Epithelial cell of proximal tubule (primary cell): ENCODE measurements around the gene RAB34. TPM values are rescaled to one million over a fixed set of nuclear protein-coding genes. Genes with fewer than 3 reads are reported as not detected.
"Not testable (repeated sequence)": the region's sequence is repeated elsewhere in the genome, so short reads cannot be mapped to it uniquely, and the experiment has no call there.

Source experiments
- DNase-seq: peaks from one replicate; pipeline ENCODE4 v3.0.0-alpha.2; 2011; ENCODE audit warnings: low read depth
- H3K4me3 ChIP-seq: 2 replicates; pipeline ENCODE4 v1.5.1; 2011; ENCODE audit warnings: low read depth, mild to moderate bottlenecking, low read length
- total RNA-seq: library from RNA; depleted of rRNA; stranded (reverse); fragments of >200 nt; gene quantifications from 2 replicates; pipeline ENCODE4 v1.2.3, GENCODE V29; 2015
- TF ChIP-seq, protein P1 (sequence below): conservative IDR thresholded peaks from 2 replicates; pipeline ENCODE4 v1.5.1; 2012; ENCODE audit warnings: low read depth, mild to moderate bottlenecking, low read length

RAB34 gene
- total RNA-seq, 1 donor from 2014 or later, result 649 TPM

- TF ChIP-seq, protein P1, sequence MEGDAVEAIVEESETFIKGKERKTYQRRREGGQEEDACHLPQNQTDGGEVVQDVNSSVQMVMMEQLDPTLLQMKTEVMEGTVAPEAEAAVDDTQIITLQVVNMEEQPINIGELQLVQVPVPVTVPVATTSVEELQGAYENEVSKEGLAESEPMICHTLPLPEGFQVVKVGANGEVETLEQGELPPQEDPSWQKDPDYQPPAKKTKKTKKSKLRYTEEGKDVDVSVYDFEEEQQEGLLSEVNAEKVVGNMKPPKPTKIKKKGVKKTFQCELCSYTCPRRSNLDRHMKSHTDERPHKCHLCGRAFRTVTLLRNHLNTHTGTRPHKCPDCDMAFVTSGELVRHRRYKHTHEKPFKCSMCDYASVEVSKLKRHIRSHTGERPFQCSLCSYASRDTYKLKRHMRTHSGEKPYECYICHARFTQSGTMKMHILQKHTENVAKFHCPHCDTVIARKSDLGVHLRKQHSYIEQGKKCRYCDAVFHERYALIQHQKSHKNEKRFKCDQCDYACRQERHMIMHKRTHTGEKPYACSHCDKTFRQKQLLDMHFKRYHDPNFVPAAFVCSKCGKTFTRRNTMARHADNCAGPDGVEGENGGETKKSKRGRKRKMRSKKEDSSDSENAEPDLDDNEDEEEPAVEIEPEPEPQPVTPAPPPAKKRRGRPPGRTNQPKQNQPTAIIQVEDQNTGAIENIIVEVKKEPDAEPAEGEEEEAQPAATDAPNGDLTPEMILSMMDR, result no peak
- DNase-seq, result no peak
- H3K4me3 ChIP-seq, result peak within 1 kb of the TSS; percentile 67
Observed at GRCh38 chr17:28728364-28729200, 10.9 kb upstream of the RAB34 start, which contains the start of gene NEK8. NEK8 (plus strand) TSS chr17:28728788; CDS start chr17:28728814, 26 bp downstream.

DNA sequence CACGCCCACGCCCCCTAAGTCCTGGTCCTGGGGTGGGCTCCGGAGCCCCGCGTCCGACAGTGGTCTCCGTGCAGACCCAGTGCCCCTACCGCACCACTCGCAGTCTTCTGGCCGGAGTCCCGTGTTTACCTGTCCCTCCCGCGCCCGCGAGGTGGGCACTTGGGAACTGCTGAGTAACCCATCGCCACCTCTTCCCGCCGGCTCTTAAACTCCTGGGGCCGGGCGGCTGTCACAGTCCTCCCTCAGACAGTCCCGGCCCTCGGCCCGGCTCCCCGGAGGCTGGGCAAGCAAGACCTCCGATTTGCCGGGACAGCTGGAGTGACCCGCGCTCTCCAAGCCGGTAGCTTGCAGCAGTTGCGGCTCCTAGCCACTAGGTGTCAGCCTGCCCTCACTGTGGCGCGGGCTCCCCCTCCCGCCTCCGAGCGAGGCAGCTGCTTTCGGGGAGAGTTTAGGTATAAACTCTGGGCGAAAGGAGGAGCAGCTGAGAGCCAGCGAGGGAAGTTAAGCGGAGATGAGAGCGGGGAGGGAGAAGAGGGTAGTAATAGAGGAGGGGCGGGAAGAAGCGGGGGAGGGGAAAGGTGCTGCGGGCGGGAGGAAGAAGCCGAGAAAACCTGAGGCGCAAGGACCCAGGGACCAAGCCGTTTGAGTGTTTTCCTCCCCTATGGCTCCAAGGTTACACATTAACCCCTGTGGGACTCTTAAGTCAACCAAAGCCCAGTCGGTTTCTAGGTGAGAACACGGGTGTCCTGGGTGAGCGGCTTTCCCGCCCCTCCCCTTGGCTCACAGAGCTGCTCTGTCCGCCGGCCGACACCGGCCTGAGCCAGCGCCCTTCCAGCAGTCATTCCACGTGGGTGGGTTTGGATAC, 9.2 kb upstream of the RAB34 start:
- TF ChIP-seq, protein P1, result peak; percentile 96
- peak; percentile 91 for DNase-seq
- peak overlapping the region; percentile 67 for H3K4me3 ChIP-seq

GRCh38 chr17:28726226-28726626, 8.6 kb upstream of the RAB34 start, which contains the start of gene TLCD1:
TLCD1 (minus strand) TSS chr17:28726233; CDS start chr17:28726097, 136 bp downstream.
- no peak for DNase-seq
- peak within 1 kb of the TSS; percentile 67 for H3K4me3 ChIP-seq
- TF ChIP-seq, protein P1, result no peak

DNA sequence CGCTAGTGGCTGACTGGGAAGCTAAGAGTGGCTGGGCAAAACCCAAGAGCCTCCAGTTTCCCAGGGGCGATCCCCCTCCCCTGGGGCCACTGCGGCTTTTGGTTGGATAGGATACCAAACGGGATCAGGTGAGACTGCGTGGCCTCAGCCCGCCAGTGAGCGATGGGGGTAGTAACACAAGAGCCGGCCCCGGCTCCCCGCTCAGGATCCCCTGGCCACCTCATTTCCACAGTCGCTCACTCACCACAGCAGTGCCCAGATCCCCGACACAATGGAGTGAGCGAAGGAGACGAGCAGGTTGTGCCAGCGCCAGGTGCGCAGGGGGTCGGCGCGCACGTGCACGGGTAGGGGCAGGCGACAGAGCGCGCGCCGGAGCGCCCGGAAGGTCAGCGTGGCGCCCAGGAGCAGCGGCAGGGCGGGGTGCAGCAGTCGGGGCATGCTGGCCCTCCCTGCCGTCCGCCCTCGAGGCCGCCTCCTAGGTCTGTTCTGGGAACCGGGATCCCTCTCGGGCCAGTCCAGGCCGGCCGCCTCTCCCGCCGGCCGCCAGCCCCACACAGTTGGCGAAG, 8.1 kb upstream of the RAB34 start:
- peak overlapping the region; percentile 67 for H3K4me3 ChIP-seq
- TF ChIP-seq, protein P1, result no peak
- DNase-seq, result no peak

- DNase-seq, result no peak
- peak overlapping the region; percentile 67 for H3K4me3 ChIP-seq
- TF ChIP-seq, protein P1, result no peak
Observed at GRCh38 chr17:28725166-28725659, 7.5 kb upstream of the RAB34 start.

GRCh38 chr17:28724500-28725165, 7.0 kb upstream of the RAB34 start:
- TF ChIP-seq, protein P1, result no peak
- DNase-seq, result no peak
- H3K4me3 ChIP-seq, result peak overlapping the region; percentile 67

DNA sequence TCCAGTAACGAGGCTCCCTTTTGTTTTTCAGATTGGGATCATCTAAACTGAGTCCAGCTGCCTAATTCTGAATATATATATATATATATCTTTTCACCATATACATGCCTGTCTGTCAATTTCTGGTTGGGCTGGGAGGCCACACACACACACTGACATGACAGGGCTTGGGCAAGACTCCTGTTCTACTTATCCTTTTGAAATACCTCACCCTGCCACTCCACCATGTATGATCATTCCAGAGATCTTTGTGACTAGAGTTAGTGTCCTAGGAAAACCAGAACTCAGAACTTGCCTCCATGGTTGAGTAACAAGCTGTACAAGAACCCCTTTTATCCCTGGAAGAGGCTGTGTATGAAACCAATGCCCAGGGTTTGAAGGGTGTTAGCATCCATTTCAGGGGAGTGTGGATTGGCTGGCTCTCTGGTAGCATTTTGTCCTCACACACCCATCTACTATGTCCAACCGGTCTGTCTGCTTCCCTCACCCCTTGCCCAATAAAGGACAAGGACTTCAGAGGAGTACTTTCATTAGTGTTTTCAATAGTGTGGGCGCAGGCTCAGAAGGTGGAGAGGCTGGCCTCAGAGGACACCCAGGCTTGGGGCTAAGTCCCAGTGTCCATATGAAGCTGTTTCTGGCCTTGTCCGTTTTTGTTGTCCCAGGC, 6.3 kb upstream of the RAB34 start:
- not testable (repeated sequence) for H3K4me3 ChIP-seq, DNase-seq
